ENCODE results near the gene KRT74. TPM values are rescaled to one million over a fixed set of nuclear protein-coding genes. Genes with fewer than 3 reads are reported as not detected.

Gene KRT74
- total RNA-seq, 1 experiment from 2014 or later = not detected

GRCh38 chr12:52566847-52567291 lies 6.8 kb downstream of the KRT74 start:
- Histone ChIP-seq H3K9me3 (ENCODE audit: insufficient read depth, low read depth) (no peaks in the 10 kb centered on the region), H3K79me2 (ENCODE audit: low read depth) (no peaks in the 10 kb centered on the region), H3K9me2 (ENCODE audit: insufficient read depth) (no peaks in the 10 kb centered on the region), H3K4me2 (no peak overlapping the region), H3K27me3 (ENCODE audit: insufficient read depth, low read depth) (no peaks in the 10 kb centered on the region), H3K36me3 (ENCODE audit: low read depth) (no peaks in the 10 kb centered on the region), H3K27ac (no peak overlapping the region), H3F3A (ENCODE audit: insufficient read depth, low read depth) (no peaks in the 10 kb centered on the region), H4K20me1 (ENCODE audit: insufficient read depth) (no peaks in the 10 kb centered on the region), H3K4me1 (replicated peaks; ENCODE audit: insufficient read depth) (no peaks in the 10 kb centered on the region), H3K4me3 (no peak overlapping the region), H2AFZ (no peak overlapping the region)
- ChIA-PET POLR2A (ENCODE audit: unreplicated experiment) (no interaction called here), CTCF (no interaction called here)
- intact Hi-C loops (cut with micrococcal nuclease; ENCODE audit: unreplicated experiment) = no loop called here
- no peak for TF ChIP-seq CTCF (conservative IDR thresholded peaks at IDR 0.05)
- no peak for TF ChIP-seq EZH2 (IDR thresholded peaks at IDR 0.05; ENCODE audit: low read depth)
- DNase-seq = no peak
- no TSS peak for BruUV-seq (replicated peaks)

DNA sequence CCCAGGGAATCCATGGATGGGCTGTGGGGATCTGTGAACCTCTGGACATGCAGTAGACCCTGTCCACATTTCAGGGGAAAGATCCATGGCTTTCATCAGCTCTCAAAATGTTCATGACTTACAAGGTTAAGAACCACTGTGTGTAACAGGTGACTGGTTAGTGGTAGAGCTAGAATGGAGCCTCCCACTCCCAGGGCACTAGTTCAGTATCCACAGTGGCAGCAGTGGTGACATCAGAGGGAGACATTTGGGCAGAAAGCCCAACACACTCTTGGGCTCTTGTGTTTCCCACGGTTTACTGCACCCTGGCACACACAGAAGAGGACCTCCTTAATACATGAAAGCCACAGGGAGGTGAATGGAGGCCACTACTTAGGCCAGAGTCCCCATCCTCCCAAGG lies 9.1 kb downstream of the KRT74 start:
- TF ChIP-seq CTCF (conservative IDR thresholded peaks at IDR 0.05) (no peak), EZH2 (IDR thresholded peaks at IDR 0.05; ENCODE audit: low read depth) (no peak)
- CTCF ChIA-PET = no interaction called here

GRCh38 chr12:52561880-52562449 lies 11.7 kb downstream of the KRT74 start:
- TF ChIP-seq CTCF (conservative IDR thresholded peaks at IDR 0.05) (peak; percentile 56), EZH2 (IDR thresholded peaks at IDR 0.05; ENCODE audit: low read depth) (no peak)
- Histone ChIP-seq H4K20me1 (ENCODE audit: insufficient read depth) (no peaks in the 10 kb centered on the region), H3K27ac (no peak overlapping the region), H3K79me2 (ENCODE audit: low read depth) (no peaks in the 10 kb centered on the region), H3K27me3 (ENCODE audit: insufficient read depth, low read depth) (no peaks in the 10 kb centered on the region; the same call in 1 of the 2 replicates), H2AFZ (no peak overlapping the region), H3K4me3 (no peak overlapping the region), H3K4me2 (no peak overlapping the region), H3K9me3 (ENCODE audit: insufficient read depth, low read depth) (no peaks in the 10 kb centered on the region), H3K4me1 (replicated peaks; ENCODE audit: insufficient read depth) (no peaks in the 10 kb centered on the region), H3K9me2 (ENCODE audit: insufficient read depth) (no peaks in the 10 kb centered on the region), H3F3A (ENCODE audit: insufficient read depth, low read depth) (no peaks in the 10 kb centered on the region), H3K36me3 (ENCODE audit: low read depth) (no peaks in the 10 kb centered on the region)
- ChIA-PET CTCF (interaction anchor here (1.0 to 1.2 kb wide), 2 partner anchors 41 to 119 kb away, joined by 3 to 5 read pairs; no protein-coding TSS in a partner anchor), POLR2A (ENCODE audit: unreplicated experiment) (no interaction called here)
- no TSS peak for BruUV-seq (replicated peaks)
- intact Hi-C loops (cut with micrococcal nuclease; ENCODE audit: unreplicated experiment) = no loop called here
- DNase-seq = no peak

More for the DNA sequence above, 9.1 kb downstream of the KRT74 start:
- Histone ChIP-seq H3K79me2 (ENCODE audit: low read depth) (no peaks in the 10 kb centered on the region), H2AFZ (no peak overlapping the region), H3K27ac (no peak overlapping the region), H3K27me3 (ENCODE audit: insufficient read depth, low read depth) (no peaks in the 10 kb centered on the region; the same call in 1 of the 2 replicates), H3K9me3 (ENCODE audit: insufficient read depth, low read depth) (no peaks in the 10 kb centered on the region), H3K9me2 (ENCODE audit: insufficient read depth) (no peaks in the 10 kb centered on the region), H3K4me2 (no peak overlapping the region), H4K20me1 (ENCODE audit: insufficient read depth) (no peaks in the 10 kb centered on the region), H3K4me3 (no peak overlapping the region), H3F3A (ENCODE audit: insufficient read depth, low read depth) (no peaks in the 10 kb centered on the region), H3K36me3 (ENCODE audit: low read depth) (no peaks in the 10 kb centered on the region), H3K4me1 (replicated peaks; ENCODE audit: insufficient read depth) (no peaks in the 10 kb centered on the region)
- no TSS peak for BruUV-seq (replicated peaks)
- intact Hi-C loops (cut with micrococcal nuclease; ENCODE audit: unreplicated experiment) = no loop called here
- POLR2A ChIA-PET (ENCODE audit: unreplicated experiment) = interaction anchor here (0.6 kb wide), 1 partner anchor 20 kb away, joined by 5 read pairs; no protein-coding TSS in a partner anchor
- DNase-seq = no peak

Measured in PC-9 (cell line).